A673 (cell line): ENCODE measurements around the gene CCDC148.

Experiments used
- EZH2 ChIP-seq: fragments of 200-600 bp; sonication (generic); IDR thresholded peaks from 2 replicates; pipeline ENCODE4 v1.6.1; 2017; ENCODE audit warnings: borderline replicate concordance, low read depth, mild to moderate bottlenecking, mixed read lengths, antibody characterized with exemption, low read length; ENCODE audit not compliant: poor library complexity, severe bottlenecking
- TF ChIP-seq, protein P1 (sequence below): fragments of 300-800, 200-600 bp; sonication (generic); conservative IDR thresholded peaks from 2 replicates; pipeline ENCODE4 v1.5.1; 2017; ENCODE audit warnings: low read depth, mild to moderate bottlenecking, antibody characterized with exemption, low read length, moderate library complexity, mixed read lengths

DNA sequence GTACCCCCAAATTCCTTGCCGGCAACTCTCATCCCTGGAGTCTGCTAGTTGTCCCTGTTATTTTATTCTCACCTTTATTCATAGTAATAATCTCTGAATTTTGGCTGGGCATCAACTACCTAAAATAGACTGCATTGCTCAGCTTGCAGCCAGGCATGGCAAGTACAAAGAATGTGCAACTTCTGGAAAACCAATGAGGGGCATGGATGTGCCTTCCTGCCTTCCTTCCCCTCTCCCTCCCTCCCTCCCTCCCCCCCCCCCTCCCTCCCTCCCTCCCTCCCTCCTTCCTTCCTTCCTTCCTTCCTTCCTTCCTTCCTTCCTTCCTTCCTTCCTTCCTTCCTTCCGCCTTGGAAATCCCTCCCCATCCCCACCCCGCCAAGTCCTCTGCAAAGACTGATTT, 162.8 kb downstream of the CCDC148 start:
- TF ChIP-seq, protein P1, sequence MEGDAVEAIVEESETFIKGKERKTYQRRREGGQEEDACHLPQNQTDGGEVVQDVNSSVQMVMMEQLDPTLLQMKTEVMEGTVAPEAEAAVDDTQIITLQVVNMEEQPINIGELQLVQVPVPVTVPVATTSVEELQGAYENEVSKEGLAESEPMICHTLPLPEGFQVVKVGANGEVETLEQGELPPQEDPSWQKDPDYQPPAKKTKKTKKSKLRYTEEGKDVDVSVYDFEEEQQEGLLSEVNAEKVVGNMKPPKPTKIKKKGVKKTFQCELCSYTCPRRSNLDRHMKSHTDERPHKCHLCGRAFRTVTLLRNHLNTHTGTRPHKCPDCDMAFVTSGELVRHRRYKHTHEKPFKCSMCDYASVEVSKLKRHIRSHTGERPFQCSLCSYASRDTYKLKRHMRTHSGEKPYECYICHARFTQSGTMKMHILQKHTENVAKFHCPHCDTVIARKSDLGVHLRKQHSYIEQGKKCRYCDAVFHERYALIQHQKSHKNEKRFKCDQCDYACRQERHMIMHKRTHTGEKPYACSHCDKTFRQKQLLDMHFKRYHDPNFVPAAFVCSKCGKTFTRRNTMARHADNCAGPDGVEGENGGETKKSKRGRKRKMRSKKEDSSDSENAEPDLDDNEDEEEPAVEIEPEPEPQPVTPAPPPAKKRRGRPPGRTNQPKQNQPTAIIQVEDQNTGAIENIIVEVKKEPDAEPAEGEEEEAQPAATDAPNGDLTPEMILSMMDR = no peak
- TF ChIP-seq EZH2 = no peak
